Spleen (tissue), 7 donors: ENCODE data around the gene SLIT3.

Source experiments
- CTCF ChIP-seq, 11 experiments: fragments of 200-600 bp in 7 of 11; fragments of 450-650 bp in 4 of 11; sonication (generic) in 4 of 11; IDR thresholded peaks in 8 of 11; conservative IDR thresholded peaks in 3 of 11; 1 replicate in 7 of 11; 2 replicates in 4 of 11; pipeline versions ENCODE4 v1.4.0 to v1.8.0; 2016 to 2021; ENCODE audit warnings: antibody characterized with exemption in 11 of 11, inconsistent platforms in 4 of 11, mild to moderate bottlenecking in 1 of 11
- POLR2A ChIP-seq, 3 donors: fragments of 450-650 bp; IDR thresholded peaks; one replicate each; pipeline ENCODE4 v1.5.1; 2017; ENCODE audit warnings: antibody characterized with exemption in 3 of 3, mild to moderate bottlenecking in 1 of 3
- donor health status: DM: no; HTN: no; CAD: no; lungs with moderate emphysema.
- donor health status: DM: no; HTN: no; CAD: no.
- donor health status: DM: no; HTN: no; CAD: no.

- TF ChIP-seq CTCF (IDR thresholded peaks at IDR 0.05 in 8 of 11, conservative IDR thresholded peaks at IDR 0.05 in 3 of 11) = no peak
- TF ChIP-seq POLR2A (IDR thresholded peaks at IDR 0.05) = no peak
Observed at GRCh38 chr5:168852329-168852728, 448.6 kb downstream of the SLIT3 start.
